ENCODE measurements around the gene HACD1.

HACD1 gene

DNA sequence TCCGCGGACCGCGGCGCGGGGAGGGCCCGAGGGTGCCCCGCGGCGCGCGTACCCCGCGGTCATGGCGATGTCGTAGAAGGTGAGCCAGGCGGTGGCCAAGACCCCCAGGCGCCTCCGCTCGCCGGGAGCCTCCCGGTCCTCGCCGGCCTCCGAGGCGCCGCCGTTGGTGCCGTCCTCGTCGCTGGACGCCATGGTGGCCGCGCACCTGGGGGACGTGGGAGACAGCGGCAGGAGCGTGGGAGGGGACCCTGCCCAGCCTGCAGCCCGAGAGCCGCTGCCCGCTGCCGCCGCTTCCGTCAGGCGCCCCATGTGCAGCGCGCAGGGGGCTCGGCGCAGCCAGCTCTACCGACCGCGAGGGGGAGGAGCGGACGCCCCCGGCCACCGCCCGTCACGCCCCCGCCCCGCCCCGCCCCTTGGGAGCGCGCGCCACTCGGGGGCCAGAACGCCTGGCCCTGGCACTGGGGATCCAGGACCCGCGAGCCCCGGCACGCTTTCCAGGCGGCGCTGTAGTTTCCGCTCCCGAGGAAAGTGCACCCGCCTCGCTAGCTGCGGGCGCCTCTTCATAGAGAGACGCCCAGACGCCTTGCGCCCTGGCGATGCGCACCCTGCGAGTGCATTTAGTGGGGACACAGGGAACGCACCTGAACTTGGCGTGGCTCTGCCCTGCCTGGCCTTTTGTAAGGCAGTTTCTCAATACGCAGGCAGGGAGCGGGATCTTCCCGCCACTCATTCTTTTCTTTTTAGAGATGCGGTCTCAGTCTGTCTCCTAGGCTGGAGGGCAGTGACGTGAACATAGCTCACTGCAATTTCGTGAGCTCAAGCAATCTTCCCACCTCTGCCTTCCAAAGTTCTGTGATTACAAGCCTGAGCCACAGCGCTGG, at the start of gene HACD1:
Gene HACD1 (minus strand): TSS at position 344 of the 881 bp plus-strand sequence. CDS start 35 bp downstream, at position 309.
- DNase-seq (ENCODE audit: low spot score): peak; percentile 82

DNA sequence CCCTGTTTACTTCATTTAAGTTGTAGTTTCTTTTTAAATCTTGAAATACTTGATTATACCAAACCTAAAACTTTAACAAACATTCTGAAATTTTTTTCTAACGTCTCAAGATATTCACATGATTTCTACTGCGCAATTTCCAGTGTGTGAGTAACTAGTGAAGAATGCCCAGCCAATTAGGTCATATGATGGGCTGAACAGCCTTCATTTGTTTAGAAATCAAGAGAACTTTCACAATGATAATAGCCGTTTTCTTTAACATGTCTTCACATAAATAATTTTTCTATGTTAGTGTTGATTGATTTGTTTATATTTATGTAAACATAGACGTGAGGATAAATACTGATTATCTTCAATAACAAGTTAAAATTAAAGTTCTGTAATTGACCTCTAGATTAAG, 48.6 kb upstream of the HACD1 start:
- DNase-seq (ENCODE audit: low spot score): peak; percentile 61

- no peak for DNase-seq (ENCODE audit: low spot score)
Observed at GRCh38 chr10:17663450-17663849, 46.3 kb upstream of the HACD1 start.

DNA sequence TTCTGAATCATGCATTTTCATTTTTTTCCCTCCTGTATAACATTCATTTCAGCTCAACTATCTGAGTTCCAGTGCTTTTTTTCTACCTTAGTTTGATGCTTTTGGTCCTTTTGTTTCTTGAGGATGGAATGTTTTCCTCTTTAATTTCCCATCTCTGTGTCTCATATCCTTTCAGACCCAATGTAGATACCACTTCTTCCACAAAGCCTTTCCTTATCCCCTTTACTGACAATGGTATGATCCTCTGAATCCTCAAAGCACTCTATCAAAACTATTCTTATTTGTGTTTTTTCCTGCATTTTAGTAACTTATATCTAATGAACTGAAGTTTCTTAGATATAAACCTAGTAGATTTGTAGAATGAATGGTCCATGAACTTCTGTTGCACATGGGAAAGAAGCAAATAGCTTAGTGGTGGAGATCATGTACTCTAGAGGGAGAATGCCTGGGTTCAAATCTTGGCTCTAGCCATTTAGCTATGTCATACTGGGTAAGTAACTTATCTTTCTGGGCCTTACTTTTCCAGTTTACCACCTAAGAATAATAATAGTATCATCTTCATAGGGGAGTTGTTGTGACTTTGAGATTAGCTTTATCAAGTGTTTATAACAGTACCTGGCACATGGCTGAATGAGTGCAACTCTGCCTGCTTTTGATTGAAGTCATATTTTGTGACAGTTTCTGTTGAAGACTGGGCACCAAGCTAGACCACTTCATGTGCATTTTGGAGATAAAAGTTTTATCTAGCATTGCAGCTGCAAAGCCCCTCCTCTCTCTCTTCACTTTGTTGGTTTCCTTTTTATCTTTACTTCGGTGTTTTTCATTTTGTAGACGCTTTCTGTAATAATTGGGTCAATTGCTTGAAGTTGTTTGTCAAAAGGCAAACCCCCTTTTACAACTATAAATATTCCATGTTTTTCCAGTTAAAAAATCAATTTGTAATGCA, 45.3 kb upstream of the HACD1 start:
- DNase-seq (ENCODE audit: low spot score): peak; percentile 93

DNA sequence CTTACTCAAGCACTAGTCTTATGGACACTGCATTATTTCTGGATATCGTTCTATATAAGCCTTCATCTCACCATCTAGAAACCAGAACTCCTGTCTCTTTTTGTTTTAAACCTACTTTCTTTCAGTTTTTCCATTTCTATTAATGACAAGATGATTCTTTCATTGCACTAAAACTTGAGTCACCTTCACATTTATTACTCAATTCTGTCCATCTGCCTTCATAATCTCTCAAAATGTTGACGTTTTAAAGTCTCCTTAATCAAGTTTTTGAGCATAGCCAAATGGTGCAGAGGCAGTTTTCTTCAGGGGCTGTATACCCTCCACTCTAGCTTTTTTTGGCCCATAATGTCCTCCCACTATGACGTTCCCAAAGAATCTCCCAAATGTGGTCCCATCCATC, 44.3 kb upstream of the HACD1 start:
- no peak for DNase-seq (ENCODE audit: low spot score)

DNA sequence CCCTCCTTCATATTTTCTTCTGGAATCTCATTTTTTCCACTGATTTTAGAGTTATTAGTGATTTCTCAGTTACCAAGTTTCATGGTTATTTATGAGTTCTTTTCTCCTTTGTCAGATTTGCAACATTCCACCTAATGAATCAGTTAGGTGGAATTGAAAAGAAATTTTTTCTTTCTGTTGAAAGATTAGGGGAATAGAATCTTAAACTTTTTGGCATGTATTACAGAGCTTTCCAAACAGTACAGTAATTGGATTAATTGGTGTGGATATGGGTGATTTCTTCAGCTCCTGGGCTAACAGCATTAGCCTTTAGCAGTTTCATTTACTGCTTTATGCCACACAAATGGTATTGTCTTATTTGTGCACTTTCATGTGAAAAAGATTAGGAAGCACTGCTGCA, 43.7 kb upstream of the HACD1 start:
- DNase-seq (ENCODE audit: low spot score): no peak

- DNase-seq (ENCODE audit: low spot score): peak; percentile 55
Observed at GRCh38 chr10:17659365-17659764, 42.2 kb upstream of the HACD1 start.

- DNase-seq (ENCODE audit: low spot score): peak; percentile 79
Observed at GRCh38 chr10:17657103-17657500, 39.9 kb upstream of the HACD1 start.

DNA sequence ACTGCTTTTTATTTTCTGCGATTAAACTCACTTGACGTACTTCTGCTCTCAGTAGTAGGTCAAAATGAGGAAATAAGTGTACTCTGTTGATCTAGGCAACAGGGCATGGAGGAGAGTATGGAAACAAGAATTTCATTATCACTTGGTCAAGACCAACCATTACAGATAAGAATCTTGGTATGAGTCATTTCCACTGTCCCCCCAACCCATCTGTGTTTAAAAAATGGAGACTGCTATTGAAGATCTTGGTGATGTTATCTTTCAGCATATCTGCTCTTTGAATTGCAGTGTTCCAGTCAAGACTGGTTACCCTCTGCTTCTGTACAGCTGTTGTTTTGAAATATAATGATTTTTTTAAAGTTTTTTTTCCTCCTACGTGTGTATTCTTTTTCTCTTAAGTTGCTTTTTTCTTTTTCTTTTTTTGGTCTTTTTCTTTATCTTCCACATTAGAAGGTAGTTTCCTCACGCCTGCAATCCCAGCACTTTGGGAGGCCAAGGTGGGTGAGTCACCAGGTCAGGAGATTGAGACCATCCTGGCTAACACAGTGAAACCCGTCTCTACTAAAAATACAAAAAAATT, 38.5 kb upstream of the HACD1 start:
- DNase-seq (ENCODE audit: low spot score): peak; percentile 46

- DNase-seq (ENCODE audit: low spot score): no peak
Observed at GRCh38 chr10:17655009-17655408, 37.8 kb upstream of the HACD1 start.

DNA sequence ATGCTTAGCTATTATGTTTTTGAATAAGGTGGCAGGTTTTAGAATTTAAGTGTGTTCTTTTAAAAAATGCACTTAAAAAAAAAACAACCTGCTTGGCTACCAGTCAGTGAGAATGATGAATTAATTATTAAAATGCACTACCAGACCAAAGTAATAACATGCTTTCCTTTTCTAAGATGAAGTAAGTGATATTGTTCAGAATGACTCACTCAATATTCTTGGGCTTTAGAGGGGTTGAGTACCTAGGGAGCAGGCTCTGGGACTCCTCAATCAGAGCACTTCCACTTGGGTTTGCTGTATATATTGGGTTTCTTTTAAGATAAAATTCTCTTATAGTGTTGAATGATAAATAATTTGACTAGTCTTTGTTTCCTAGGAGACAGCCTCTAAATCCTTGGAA, 35.4 kb upstream of the HACD1 start:
- peak; percentile 48 for DNase-seq (ENCODE audit: low spot score)

GRCh38 chr10:17651896-17652295, 34.7 kb upstream of the HACD1 start:
- no peak for DNase-seq (ENCODE audit: low spot score)

GRCh38 chr10:17650416-17650815, 33.2 kb upstream of the HACD1 start:
- DNase-seq (ENCODE audit: low spot score): no peak

GRCh38 chr10:17649836-17650235, 32.7 kb upstream of the HACD1 start:
- DNase-seq (ENCODE audit: low spot score): no peak

- DNase-seq (ENCODE audit: low spot score): no peak
Observed at GRCh38 chr10:17649052-17649451, 31.9 kb upstream of the HACD1 start.

DNA sequence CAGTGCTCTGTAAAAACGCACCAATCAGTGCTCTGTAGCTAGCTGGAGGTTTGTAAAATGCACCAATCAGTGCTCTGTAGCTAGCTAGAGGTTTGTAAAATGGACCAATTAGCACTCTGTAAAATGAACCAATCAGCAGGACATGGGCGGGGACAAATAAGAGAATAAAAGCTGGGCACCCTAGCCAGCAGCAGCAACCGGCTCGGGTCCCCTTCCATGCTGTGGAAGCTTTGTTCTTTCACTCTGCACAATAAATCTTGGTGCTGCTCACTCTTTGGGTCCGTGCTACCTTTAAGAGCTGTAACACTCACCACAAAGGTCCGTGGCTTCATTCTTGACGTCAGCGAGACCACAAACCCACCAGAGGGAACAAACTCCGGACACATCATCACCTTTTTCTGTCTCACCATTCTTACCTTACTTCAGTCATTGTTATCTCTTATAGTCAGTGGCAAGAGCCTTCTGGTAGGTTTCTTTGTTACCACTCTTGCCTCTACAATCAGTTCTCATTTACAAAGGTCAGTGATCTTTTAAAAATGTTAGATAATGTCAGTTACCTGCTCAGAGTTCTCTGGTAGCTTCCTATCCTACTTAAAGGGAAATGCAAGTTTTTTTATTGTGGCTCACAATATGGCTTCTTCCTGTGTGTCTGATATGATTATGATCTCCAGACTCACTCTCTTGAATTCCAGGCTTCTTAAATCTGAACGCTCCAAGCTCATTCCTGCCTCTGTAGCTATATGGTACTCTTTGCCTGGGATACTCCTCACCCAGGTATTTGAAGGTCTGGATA, 31.3 kb upstream of the HACD1 start:
- DNase-seq (ENCODE audit: low spot score): peak; percentile 53

DNA sequence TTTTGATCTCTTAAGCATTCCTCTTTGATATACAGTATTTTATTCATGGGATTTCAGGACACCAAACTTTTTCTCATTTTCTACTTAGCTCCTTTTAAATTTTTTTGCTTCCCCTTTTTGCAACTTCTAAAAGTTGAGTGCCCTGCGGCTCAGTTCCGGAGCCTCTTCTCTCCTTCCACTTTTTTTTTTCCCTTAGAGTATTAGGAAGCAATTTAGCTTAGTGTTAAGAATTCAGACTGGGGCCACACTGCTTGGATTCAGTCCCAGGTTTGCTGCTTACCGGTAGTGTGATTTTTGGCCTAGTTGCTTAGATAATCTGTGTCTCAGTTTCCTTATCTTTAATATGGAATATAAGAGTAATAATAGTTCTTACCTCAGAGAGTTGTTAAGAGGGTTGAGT, 30.2 kb upstream of the HACD1 start:
- DNase-seq (ENCODE audit: low spot score): peak; percentile 54

- peak; percentile 73 for DNase-seq (ENCODE audit: low spot score)
Observed at GRCh38 chr10:17645621-17646345, 28.6 kb upstream of the HACD1 start.

GRCh38 chr10:17644485-17644943, 27.3 kb upstream of the HACD1 start:
- peak; percentile 75 for DNase-seq (ENCODE audit: low spot score)

- peak; percentile 96 for DNase-seq (ENCODE audit: low spot score)
Observed at GRCh38 chr10:17643755-17644484, 26.7 kb upstream of the HACD1 start, which contains the start of gene STAM. Gene STAM, plus strand, starts transcription at chr10:17644151. Its CDS starts 189 bp downstream, at chr10:17644340.

Measured in hematopoietic multipotent progenitor cell treated with erythropoietin and hydrocortisone succinate and interleukin-3 and kit ligand, for 17 days (in vitro differentiated cells).